ENCODE data around the gene SDK1. TPM values are rescaled to one million over a fixed set of nuclear protein-coding genes. Genes with fewer than 3 reads are reported as not detected.

The SDK1 gene
- total and polyA plus RNA-seq, 2 experiments from 2014 or later: 2.1 to 10.0 TPM

- no peaks in the 10 kb centered on the region for H3F3A ChIP-seq (replicated peaks; ENCODE audit: low read depth)
- DNase-seq (ENCODE audit: low spot score) (peak; percentile 41), ATAC-seq (peak; percentile 66)
- no peak overlapping the region for H3K4me3 ChIP-seq
- Mint-ChIP-seq H3K4me1 (peaks cover 13% of the 10 kb centered on the region), H3K9me3 (peaks cover 22% of the 10 kb centered on the region), H3K4me3 (no peak overlapping the region), H3K27me3 (ENCODE audit: insufficient read depth, low read depth, poor library complexity) (peaks cover 7% of the 10 kb centered on the region), H3K36me3 (ENCODE audit: low read depth) (peaks cover 20% of the 10 kb centered on the region), H3K27ac (peak overlapping the region; percentile 31; the same call in 1 of the 2 replicates)
- no peaks in the 10 kb centered on the region for H3K36me3 ChIP-seq (ENCODE audit: insufficient read depth)
- no peak overlapping the region for H3K27ac ChIP-seq (ENCODE audit: low read depth)
- no peaks in the 10 kb centered on the region for H3K79me2 ChIP-seq (replicated peaks; ENCODE audit: insufficient read depth)
- H2AFZ ChIP-seq: 0 out of 2 replicates have a peak overlapping the region, but pooled peaks have one; percentile 72
- H3K9me2 ChIP-seq (ENCODE audit: insufficient read depth): no peaks in the 10 kb centered on the region
- TF ChIP-seq POLR2AphosphoS5 (IDR thresholded peaks at IDR 0.05; ENCODE audit: low read depth): no peak
- no peak for TF ChIP-seq ZNF114 (CRISPR knock-in tag; IDR thresholded peaks at IDR 0.05)
- TF ChIP-seq ZNF462 (CRISPR knock-in tag; IDR thresholded peaks at IDR 0.05): no peak
- no peak for TF ChIP-seq NANOG (IDR thresholded peaks at IDR 0.05; ENCODE audit: borderline replicate concordance)
- no peak for TF ChIP-seq ZNF331 (CRISPR knock-in tag; IDR thresholded peaks at IDR 0.05; ENCODE audit: low read depth)
- no peak for TF ChIP-seq STAT1 (IDR thresholded peaks at IDR 0.05; ENCODE audit: unreplicated experiment)
- TF ChIP-seq JUNB (IDR thresholded peaks at IDR 0.05; ENCODE audit: unreplicated experiment): no peak
- TF ChIP-seq EZH2phosphoT487 (IDR thresholded peaks at IDR 0.05; ENCODE audit: unreplicated experiment): no peak
- no peak for TF ChIP-seq CREB1 (CRISPR knock-in tag; IDR thresholded peaks at IDR 0.05; ENCODE audit: low read depth)
- TF ChIP-seq EZH2 (IDR thresholded peaks at IDR 0.05; ENCODE audit: low read depth, unreplicated experiment): no peak
- no peak for TF ChIP-seq CTCF (conservative IDR thresholded peaks at IDR 0.05; ENCODE audit: low read depth in 2 of 2)
- TF ChIP-seq REST (IDR thresholded peaks at IDR 0.05; ENCODE audit: unreplicated experiment): no peak
- TF ChIP-seq ETS1 (IDR thresholded peaks at IDR 0.05): no peak
- H3K4me2 ChIP-seq: peak overlapping the region; percentile 45; the same call in 1 of the 2 replicates
- peaks cover 12% of the 10 kb centered on the region for H3K4me1 ChIP-seq (ENCODE audit: insufficient read depth)
- H3K27me3 ChIP-seq (ENCODE audit: insufficient read depth): no peaks in the 10 kb centered on the region
- H4K20me1 ChIP-seq (replicated peaks; ENCODE audit: insufficient read depth): no peaks in the 10 kb centered on the region
Observed at GRCh38 chr7:3942816-3943745, 642.0 kb downstream of the SDK1 start.

Data from GM23338 (cell line).